Mesenteric fat pad (tissue), 1 donor: ENCODE results near the gene NRP2. TPM values are rescaled to one million over a fixed set of nuclear protein-coding genes. Genes with fewer than 3 reads are reported as not detected.

ENCODE experiments used
- DNase-seq: peaks from one replicate; pipeline ENCODE4 v3.0.0-alpha.2; 2020; ENCODE audit warnings: low spot score
- long read RNA-seq: library from polyadenylated mRNA; unstranded; transcript quantifications from one replicate; pipeline ENCODE4 v2.0.0, GENCODE V29; 2020
- total RNA-seq: library from RNA; stranded (reverse); fragmentation: NEBNext Ultra II Directional; extraction: Animal tissue kit (Norgen Biotek cat#: 25700); gene quantifications from one replicate; pipeline ENCODE4 v1.2.1, GENCODE V29; 2021
- donor health status: DM: yes; HTN: yes; CAD: no.

Gene NRP2, protein sequence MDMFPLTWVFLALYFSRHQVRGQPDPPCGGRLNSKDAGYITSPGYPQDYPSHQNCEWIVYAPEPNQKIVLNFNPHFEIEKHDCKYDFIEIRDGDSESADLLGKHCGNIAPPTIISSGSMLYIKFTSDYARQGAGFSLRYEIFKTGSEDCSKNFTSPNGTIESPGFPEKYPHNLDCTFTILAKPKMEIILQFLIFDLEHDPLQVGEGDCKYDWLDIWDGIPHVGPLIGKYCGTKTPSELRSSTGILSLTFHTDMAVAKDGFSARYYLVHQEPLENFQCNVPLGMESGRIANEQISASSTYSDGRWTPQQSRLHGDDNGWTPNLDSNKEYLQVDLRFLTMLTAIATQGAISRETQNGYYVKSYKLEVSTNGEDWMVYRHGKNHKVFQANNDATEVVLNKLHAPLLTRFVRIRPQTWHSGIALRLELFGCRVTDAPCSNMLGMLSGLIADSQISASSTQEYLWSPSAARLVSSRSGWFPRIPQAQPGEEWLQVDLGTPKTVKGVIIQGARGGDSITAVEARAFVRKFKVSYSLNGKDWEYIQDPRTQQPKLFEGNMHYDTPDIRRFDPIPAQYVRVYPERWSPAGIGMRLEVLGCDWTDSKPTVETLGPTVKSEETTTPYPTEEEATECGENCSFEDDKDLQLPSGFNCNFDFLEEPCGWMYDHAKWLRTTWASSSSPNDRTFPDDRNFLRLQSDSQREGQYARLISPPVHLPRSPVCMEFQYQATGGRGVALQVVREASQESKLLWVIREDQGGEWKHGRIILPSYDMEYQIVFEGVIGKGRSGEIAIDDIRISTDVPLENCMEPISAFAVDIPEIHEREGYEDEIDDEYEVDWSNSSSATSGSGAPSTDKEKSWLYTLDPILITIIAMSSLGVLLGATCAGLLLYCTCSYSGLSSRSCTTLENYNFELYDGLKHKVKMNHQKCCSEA
- 66.7 TPM for total RNA-seq
- long read RNA-seq, partial matches to known transcripts, result 1 of 32 reads
- long read RNA-seq, other reads (novel, unspliced or antisense), result 28 of 32 reads

DNA sequence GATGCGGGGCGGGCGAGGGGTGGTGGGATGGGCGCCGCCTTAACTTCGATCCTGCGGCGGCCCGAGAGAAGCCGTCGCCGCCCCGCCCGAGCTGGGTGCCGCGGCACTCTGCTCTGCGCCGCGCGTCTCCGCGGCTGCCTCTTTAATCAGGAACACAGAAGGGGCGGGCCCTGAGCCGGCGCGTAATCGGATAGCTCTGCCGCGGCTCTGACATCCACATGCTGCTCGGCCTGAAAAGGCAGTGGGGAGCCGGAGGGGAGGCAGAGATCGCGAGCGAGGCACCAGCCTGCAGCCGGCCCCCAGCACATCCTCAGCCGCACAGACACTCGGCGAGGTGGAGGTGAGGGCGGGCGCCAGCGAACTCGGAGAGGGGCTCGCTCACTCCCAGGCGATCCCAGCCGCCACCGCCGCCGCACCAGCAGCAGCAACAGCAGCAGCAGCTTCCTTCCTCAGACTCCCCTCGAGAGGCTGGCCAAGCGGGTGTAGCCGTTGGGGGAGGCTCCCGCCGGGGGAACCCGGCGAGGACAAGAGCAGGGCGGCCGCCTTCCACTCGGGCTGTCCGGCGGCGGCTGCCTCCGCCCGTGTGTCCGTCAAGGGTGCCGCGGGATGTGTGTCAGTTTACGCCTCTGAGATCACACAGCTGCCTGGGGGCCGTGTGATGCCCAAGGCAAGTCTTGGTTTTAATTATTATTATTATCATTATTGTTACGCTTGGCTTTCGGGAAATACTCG is at the start of gene NRP2:
NRP2 (plus strand) TSS at position 263 of the 732 bp plus-strand sequence. CDS start 790 bp downstream, outside the sequence.
- DNase-seq, result peak; percentile 92

DNA sequence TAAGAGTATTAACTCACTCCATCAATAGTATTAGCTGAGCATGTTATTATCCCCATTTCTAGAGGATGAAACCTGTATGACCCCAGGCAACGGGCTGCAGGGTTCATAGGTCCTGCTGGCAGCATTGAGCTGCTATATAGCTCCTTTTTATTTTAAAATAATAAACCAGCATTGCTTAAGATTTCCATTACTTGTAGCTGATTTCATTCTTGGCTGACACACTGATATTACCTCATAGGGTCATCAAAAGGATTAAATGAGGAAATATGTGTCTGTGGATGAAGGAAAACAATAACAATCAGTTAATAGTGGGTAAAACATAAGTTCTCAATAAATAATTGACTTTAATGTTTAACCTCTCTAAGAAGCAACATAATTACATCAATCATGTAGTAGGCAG is 48.3 kb upstream of the NRP2 start:
- DNase-seq, result no peak

DNA sequence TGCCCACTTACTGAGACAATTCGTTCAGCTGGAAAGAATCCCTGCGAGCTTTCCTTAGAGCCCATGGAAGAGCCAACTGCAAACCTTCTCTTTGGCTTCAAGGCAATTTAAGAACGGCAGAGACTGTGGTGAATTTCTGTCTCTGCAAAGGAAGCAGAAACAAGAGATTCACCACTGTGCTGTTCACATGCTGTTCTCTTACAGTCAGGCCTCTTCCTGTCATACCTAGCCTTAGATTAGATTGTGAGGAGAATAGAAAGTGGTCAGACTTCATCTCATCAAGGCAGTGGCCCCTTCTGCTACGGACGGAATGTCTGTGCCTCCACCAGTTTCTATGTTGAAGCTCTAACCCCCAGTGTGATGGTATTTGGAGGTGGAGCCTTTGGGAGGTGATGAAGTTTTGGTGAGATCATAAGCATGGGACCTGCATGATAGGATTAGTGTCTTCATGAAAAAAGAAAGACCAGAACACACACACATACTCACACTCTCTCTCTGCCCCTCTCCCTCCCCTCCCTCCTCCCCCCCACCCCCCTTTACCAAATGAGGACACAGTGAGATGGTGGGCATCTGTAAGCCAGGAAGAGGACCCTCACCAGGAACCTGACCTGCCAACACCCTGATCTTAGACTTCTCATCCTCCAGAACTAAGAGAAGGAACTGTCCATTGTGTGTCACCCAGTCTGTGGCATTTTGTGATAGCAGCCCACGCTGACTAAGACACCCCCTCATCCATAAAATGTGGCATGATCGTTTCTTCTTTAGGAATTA is 45.6 kb upstream of the NRP2 start:
- no peak for DNase-seq

DNA sequence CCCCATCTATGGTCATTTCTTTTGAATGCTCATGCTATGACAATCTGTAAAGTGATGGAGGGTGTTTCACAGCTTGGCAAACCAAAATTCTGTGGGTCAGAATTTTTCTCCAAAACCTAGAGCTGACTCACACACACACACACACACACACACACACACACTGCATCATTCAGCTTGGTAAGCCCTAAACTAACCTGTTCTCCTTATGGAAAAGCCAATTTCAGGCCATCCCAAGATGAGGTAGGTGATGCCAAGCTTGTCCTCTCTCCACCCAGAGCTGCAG is 45.0 kb upstream of the NRP2 start:
- no peak for DNase-seq

DNA sequence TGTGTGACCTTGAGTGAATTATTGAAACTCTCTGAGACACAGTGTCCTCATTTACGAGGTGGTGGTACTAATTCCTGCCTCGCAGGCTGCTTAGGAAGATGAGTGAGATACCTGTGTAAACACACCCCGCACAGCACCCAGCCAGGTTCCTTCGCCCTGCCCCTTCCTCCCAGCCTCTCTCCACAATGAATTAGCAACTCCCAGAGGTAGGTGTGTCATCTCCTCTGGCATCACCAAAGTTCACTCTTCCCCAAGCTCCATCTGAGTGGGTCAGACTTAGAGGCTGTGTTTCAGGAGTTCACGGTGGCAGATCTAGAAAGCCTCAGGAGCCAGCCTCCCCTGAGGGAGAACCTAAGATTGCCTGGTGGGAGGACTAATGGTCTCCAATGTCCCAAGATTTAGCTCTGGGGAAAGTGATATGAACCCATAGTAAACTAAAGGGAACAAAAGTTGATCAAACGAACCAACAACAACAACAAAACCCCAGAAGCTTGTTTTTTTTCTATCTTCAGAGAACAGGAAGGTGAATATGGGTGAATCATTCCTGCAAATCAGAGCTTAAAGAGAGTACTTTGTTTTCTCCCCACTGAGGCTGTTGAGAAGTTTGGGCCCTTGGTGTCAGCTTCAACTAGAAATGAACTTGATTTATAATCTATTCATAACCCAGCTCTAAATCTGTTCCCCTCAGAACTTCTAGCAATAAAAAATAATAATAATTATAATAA is 44.4 kb upstream of the NRP2 start:
- DNase-seq, result no peak

DNA sequence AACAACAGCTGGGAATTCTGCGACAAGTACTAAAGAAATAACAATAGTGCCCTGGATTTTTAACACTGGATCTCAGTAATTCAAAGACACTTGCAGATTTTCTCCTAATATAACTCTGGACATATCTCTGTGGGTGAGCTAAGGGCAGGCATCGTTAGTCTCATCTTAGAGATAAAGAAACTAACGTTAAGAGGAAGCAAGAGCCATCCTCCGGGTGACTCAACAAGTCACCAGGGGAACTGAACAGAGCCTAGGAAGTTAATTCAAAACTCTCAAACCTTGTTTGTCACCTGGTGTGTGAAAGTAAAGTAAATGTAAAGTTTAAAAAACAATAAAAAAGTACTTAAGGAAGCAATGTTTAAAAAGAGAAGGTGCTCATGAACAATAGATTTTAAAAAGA is 41.6 kb upstream of the NRP2 start:
- DNase-seq, result no peak

DNA sequence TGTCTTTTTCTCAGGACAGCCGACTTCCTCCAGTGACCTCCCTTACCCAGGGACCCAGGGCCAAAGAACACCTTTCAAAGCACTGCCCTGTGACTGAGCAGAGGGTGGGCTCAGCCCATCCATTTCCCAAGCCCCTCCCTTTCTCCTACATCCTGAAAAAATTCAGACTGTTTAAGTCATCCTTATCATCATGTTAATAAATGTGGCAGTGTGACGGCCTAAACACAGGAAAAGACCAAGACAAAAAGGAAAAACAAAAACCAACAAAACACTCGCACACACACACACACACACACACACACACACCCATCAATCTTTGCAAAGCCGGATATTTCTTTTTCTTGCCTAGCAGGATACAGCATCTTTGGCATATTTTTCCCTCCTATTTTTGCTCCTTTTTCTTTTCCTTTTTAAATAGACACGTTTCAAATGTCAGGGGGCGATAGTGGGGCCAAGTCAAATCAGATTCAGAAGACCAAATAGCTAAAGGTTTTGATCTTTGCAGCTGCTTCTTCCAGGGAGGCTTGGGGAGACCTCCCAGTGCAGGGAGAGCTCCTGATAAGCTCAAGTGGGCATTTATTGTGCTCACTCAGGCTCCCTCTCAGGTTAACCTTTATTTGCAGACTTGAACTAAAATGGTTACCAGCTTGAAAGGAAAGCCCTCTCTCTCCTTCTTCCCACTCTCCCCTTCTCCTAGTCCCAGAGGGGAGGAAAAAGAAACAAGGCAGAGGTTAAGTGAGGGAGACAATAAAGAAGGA is 39.5 kb upstream of the NRP2 start:
- no peak for DNase-seq

DNA sequence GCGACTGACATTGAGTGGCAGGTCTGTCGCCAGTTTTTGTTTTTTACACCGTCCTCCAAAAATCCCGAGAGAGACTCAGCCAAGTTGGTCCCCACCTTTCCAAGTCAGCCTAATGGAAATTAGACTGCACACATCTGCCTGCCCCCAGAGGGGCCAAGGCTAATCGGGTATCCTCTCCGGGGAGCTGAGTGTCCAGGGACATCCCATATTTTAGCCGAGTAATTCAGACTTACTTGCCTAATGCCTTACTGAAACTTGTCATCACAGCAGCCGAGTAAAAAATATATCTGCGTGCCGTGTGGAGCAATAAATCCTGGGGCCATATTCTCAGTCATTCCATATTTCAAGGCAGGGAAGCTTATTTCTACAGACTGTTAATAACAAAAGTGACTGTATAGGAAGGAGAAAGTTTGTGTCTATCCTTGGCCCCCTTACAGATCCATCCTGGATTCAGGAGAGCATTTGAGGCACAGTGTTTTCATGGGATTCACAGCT is 38.9 kb upstream of the NRP2 start:
- DNase-seq, result no peak

DNA sequence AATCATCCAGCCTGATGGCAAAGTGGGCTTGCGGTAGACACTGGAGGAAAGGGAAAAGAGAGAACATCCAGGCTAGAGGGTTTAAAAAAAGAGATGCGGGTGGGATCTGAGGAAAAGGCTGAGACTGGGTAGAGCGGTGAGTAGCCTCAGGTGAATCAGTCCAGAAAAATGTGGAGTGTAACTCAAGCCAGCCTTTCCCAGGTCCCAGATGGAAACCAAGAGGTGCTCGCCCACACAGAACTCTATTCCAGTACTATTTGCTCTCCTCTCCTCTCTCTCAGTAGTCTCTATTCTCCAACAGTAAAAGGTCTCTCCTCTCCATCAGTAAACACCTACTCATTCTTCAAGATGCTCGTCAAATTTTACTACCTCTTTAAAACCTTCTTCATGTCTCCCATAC is 38.3 kb upstream of the NRP2 start:
- no peak for DNase-seq

DNA sequence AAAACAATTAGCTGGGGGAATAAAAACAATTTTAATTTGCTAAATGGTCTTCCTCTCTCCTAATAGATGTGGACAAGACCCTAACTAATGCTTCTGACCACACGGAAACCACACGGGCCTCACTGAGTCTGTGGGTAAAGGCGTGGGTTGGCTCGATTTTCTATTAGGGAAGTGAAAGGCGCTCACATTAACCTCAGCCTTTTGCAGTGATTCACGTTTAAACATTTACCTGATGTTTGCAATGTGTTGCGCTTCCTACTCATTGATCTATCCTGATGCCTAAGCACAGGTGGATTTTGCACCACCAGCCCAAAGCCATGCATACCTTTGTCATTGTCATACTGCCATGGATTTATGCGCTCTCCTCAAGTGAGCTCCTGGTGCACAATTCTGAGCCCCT is 35.6 kb upstream of the NRP2 start:
- DNase-seq, result no peak

DNA sequence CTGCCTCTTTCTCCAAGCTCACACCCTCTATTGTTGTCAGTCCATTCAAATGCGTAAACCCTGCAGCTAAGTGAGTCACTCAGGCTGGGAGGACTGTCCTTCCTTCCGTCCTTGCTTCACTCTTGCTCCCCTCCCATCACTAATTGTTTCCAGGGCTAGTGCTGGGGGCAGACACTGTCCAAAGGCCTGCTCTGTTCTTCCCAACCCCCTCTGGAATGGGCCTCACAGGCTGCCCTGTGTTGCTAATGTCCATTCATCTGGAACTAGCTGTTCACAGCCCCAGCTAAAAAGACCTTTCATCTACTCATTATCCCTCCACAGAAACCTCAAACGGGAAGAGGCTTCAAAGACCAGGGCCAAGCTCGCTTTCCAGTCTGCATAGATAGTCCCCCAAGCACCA is 31.9 kb upstream of the NRP2 start:
- DNase-seq, result no peak

DNA sequence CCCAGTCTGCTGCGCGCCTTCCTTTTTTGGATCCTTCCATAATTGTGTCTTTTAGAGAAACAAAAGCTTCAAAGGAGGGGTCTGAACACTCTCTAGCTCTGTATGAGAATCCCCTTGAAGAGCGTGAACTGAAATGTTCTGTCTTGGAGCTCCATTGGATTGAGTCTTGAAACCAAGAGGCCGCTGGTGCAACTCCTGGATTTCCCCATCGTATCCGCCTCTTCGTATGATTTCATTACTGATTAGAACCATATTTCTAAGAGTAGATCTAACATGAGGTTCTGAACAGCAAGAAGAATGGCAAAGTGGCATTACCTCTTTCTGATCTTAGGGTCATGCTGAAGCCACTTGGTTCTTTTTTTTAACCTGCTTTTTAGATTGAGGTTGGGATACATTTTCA is 31.4 kb upstream of the NRP2 start:
- no peak for DNase-seq

DNA sequence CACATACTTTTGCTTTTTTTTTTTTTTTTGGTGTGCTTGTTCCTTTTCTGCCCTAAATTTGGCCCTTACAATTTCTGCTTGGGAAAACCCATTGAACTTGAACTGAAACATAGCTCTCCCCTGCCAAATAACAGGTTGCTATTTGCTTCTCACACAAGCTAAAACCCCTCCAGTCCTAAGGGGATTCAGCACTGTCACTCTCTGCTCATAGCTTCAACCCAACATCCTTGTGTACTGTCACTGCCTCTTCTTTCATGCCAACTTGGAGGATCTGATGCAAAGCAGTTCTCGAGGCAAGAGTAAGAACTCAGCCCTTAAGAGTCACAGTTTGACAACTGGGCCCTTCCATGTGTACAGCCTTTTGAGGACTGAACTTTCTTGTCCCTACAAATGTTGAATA is 30.6 kb upstream of the NRP2 start:
- no peak for DNase-seq

DNA sequence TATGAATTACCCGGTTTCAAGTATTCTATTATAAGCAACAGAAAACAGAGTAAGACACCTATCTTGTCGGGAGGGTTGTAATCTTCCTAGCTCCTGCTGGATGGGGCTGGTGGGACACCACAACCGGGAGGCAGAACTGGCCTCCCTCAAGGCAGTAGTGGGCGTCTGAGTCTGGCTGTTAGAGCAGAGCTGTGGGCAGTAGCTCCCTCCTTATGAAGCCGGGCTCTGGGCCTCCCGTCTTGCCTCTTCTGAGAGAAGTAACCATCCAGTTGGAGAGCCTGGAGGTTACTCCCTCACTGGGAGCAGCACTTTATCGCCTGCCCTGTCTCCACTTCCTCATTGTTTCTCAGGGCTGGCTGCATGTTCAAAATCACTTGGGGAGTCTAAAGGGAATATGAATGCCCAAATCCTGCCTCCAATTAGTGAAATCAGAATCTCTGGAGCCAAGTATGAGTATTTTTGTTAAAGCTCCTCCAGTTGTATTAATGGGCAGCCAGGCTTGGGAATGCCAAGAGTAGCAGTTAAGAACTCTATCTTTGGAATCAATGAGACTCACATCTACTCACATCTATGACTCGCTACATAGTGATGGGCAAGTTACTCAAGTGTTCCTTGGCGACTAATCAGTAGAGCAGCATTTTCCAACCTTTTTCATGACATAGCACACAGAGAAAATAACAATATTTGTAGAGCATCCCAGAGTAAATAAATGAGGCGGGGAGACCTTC is 27.3 kb upstream of the NRP2 start:
- DNase-seq, result no peak

DNA sequence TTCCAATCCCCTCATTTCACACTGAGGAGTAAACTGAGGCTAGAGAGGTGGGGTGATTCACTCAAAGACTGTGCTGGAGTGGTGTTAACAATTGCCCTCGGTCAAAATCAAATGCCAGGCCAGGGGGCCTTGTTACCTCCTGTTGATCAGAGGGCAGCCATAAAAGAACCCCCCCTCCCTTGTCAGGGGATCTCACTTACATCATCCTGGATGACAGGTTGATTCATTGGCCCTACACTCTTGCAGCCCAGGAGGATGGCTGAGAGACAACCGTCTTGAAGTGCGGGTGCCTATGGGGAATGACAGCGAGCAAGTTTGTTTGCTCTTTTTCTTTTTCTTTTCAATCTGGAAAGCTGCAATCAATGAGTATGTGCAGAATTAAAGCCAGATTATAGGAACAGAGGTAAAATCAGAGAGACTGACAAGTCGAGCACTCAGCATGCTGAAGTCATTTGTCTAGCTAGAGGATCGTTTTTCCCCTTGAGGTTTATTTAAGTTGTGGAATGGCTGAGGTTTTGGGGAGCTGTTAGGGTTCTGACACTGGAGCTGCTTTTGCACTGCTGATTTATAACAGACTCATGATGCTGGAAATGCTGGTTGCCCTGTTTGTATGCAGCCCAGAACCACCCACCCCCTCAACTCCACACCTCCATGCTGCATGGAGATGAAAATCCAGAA is 26.4 kb upstream of the NRP2 start:
- no peak for DNase-seq

DNA sequence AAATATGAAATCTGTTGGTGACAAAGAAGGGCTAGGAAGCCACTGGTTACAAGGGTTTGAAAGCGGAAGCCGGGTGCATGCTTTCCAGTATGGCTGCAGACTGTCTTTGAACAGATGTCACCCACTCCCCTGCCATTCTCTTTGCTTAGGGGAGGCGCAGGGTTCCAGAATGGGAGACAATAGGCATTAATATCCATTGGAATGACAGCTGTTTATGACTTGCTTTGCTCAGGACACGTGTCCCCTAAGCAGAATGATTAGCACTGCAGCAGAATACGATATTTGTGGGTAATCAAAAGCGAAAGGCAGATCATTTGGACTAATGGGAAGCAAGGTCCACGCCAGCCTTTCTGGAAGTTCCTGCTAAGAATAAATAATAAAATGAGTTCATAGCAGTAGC is 25.8 kb upstream of the NRP2 start:
- no peak for DNase-seq

DNA sequence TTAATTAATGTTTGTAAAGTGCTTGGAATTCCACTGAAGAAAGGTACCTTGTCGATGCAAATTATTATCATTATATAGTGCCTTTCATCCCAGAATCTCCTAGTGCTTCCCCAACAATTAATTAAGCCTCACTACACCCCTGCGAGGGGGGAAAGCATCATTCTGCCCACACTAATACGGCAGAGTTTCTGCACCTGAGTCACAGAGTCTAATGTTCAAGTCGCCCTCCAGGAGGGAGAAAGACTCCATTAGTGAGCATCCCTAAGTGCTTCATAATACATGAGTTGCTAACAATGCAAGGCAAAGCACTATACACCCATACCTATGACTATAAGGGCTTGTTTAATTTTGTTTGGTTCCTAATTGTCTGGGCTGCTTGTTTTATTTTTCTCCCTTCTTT is 25.4 kb upstream of the NRP2 start:
- DNase-seq, result no peak

DNA sequence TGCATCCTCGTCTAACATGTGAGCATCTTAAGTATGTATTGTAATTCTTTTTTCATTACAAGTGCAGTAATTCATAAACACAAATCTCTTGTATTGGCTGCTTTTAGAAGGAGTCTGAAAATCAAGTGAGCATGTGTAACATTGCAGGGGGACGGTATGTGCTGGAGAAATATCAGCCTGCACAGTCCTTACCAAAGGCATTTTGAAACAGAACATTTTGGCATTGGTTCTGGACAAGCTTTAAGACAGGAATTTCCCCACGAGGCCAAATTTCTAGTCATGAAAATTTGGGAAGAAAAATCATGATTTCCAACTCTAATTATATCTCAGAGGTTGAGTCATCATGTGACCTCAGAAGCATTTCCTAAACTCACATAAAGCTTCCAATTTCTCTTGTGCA is 24.7 kb upstream of the NRP2 start:
- DNase-seq, result no peak
